GM12878 (cell line): ENCODE measurements around the gene NPLOC4. TPM values are rescaled to one million over a fixed set of nuclear protein-coding genes. Genes with fewer than 3 reads are reported as not detected.
A peak's percentile ranks its signal among the peaks of the same experiment; 100 is the strongest.

Experiments used
- ASH2L ChIP-seq: fragments of 300-600, 200-600 bp; sonication (generic); IDR thresholded peaks from 2 replicates; pipeline ENCODE4 v1.6.1; 2017; ENCODE audit warnings: low read depth, mild to moderate bottlenecking, borderline replicate concordance
- BACH1 ChIP-seq: fragments of 450-650 bp; IDR thresholded peaks from 2 replicates; pipeline ENCODE4 v1.6.1; 2017; ENCODE audit warnings: mild to moderate bottlenecking, borderline replicate concordance
- BRCA1 ChIP-seq: IDR thresholded peaks from 2 replicates; pipeline ENCODE4 v1.6.1; 2011; ENCODE audit warnings: low read depth, low read length, improper control_type of control experiment
- CEBPB ChIP-seq, 2 experiments: fragments of 150-350 bp in 1 of 2; IDR thresholded peaks; 2 replicates each; pipeline ENCODE4 v1.6.1; 2012 to 2014; ENCODE audit warnings: low read depth in 2 of 2, low read length in 2 of 2, borderline replicate concordance in 1 of 2, inconsistent platforms in 1 of 2
- CREM ChIP-seq: IDR thresholded peaks from 2 replicates; pipeline ENCODE4 v1.6.1; 2014; ENCODE audit warnings: antibody characterized with exemption, low read depth
- FOXK2 ChIP-seq: fragments of 450-650 bp; IDR thresholded peaks from 2 replicates; pipeline ENCODE4 v1.6.1; 2017; ENCODE audit warnings: mild to moderate bottlenecking, moderate library complexity
- IKZF2 ChIP-seq, 2 experiments: fragments of 450-650 bp; IDR thresholded peaks; 2 replicates each; pipeline ENCODE4 v1.6.1; 2017; ENCODE audit warnings: mild to moderate bottlenecking in 2 of 2, moderate library complexity in 2 of 2
- KAT2A ChIP-seq: conservative IDR thresholded peaks from 2 replicates; pipeline ENCODE4 v1.6.1; 2011; ENCODE audit warnings: low read depth, low read length; ENCODE audit not compliant: control insufficient read depth
- KDM1A ChIP-seq: fragments of 200-600 bp; sonication (generic); IDR thresholded peaks from 2 replicates; pipeline ENCODE4 v1.6.1; 2016; ENCODE audit warnings: borderline replicate concordance
- MYC ChIP-seq: IDR thresholded peaks from 2 replicates; pipeline ENCODE4 v1.6.1; 2011; ENCODE audit warnings: mild to moderate bottlenecking, low read length, moderate library complexity, inconsistent platforms; ENCODE audit not compliant: insufficient read depth, insufficient replicate concordance, insufficient read length, severe bottlenecking
- NFIC ChIP-seq: IDR thresholded peaks from 2 replicates; pipeline ENCODE4 v1.6.1; 2012; ENCODE audit warnings: low read depth, mild to moderate bottlenecking, inconsistent platforms, low read length, moderate library complexity
- POLR2AphosphoS5 ChIP-seq: IDR thresholded peaks from 2 replicates; pipeline ENCODE4 v1.6.1; 2011; ENCODE audit warnings: mild to moderate bottlenecking, low read length, inconsistent platforms
- RAD21 ChIP-seq: IDR thresholded peaks from 2 replicates; pipeline ENCODE4 v1.6.1; 2011; ENCODE audit warnings: mild to moderate bottlenecking, low read depth, low read length, moderate library complexity; ENCODE audit not compliant: insufficient read depth
- SRF ChIP-seq, 2 experiments: IDR thresholded peaks; 2 replicates each; pipeline ENCODE4 v1.6.1; 2011; ENCODE audit warnings: low read depth in 2 of 2, low read length in 2 of 2, mild to moderate bottlenecking in 1 of 2, moderate library complexity in 1 of 2
- TCF12 ChIP-seq: IDR thresholded peaks from 2 replicates; pipeline ENCODE4 v1.6.1; 2011; ENCODE audit warnings: low read depth, mild to moderate bottlenecking, low read length
- TCF3 ChIP-seq: IDR thresholded peaks from 2 replicates; pipeline ENCODE4 v1.6.1; 2012; ENCODE audit warnings: low read depth, mild to moderate bottlenecking, low read length, borderline replicate concordance; ENCODE audit not compliant: insufficient read depth
- WRNIP1 ChIP-seq: IDR thresholded peaks from 2 replicates; pipeline ENCODE4 v1.6.1; 2011; ENCODE audit warnings: low read depth, low read length, improper control_type of control experiment, borderline replicate concordance
- polyA plus RNA-seq, 11 experiments: library from polyadenylated mRNA; depleted of rRNA in 4 of 11; unstranded in 6 of 11; stranded (reverse) in 5 of 11; fragments of >200 nt; fragmentation: Nextera tagmentation in 4 of 11; fragmentation: Illumina TruSeq in 1 of 11; extraction: Ambion mirVana in 4 of 11; extraction: Trizol in 1 of 11; gene quantifications; 1 replicate in 1 of 11; 2 replicates in 10 of 11; pipeline versions ENCODE4 v1.2.1 to v1.2.3, GENCODE V29; 2011 to 2016; ENCODE audit warnings: inconsistent platforms in 2 of 11, missing spikeins in 2 of 11, low read depth in 1 of 11
- total RNA-seq, 4 experiments: library from RNA; depleted of rRNA in 3 of 4; stranded (reverse); fragments of >200 nt in 3 of 4; fragmentation: Illumina TruSeq in 1 of 4; extraction: Trizol in 1 of 4; gene quantifications; 2 replicates each; pipeline versions ENCODE4 v1.2.1 to v1.2.3, GENCODE V29; 2013 to 2021
- TF ChIP-seq, protein P1 (sequence below): IDR thresholded peaks from 2 replicates; pipeline ENCODE4 v1.6.1; 2011; ENCODE audit warnings: borderline replicate concordance, low read depth, mild to moderate bottlenecking, moderate library complexity, low read length; ENCODE audit not compliant: insufficient read depth, poor library complexity, severe bottlenecking
- TF ChIP-seq, protein P2 (sequence below): fragments of 450-650 bp; IDR thresholded peaks from 2 replicates; pipeline ENCODE4 v1.6.1; 2018; ENCODE audit warnings: mild to moderate bottlenecking, low read depth, moderate library complexity; ENCODE audit not compliant: partially characterized antibody
- TF ChIP-seq, protein P3 (sequence below): fragments of 450-650 bp; IDR thresholded peaks from 2 replicates; pipeline ENCODE4 v1.6.1; 2017; ENCODE audit warnings: mild to moderate bottlenecking, low read depth, inconsistent platforms; ENCODE audit not compliant: poor library complexity, severe bottlenecking
- TF ChIP-seq, protein P4 (sequence below): IDR thresholded peaks from 2 replicates; pipeline ENCODE4 v1.6.1; 2011; ENCODE audit warnings: mild to moderate bottlenecking, low read depth, low read length, moderate library complexity; ENCODE audit not compliant: insufficient replicate concordance

The NPLOC4 gene
- total and polyA plus RNA-seq, 10 of the 15 experiments (the other 5 are each of a cell fraction or from before 2014, with no cell fraction given): 1.5 to 83.7 (median 45.8) TPM

DNA sequence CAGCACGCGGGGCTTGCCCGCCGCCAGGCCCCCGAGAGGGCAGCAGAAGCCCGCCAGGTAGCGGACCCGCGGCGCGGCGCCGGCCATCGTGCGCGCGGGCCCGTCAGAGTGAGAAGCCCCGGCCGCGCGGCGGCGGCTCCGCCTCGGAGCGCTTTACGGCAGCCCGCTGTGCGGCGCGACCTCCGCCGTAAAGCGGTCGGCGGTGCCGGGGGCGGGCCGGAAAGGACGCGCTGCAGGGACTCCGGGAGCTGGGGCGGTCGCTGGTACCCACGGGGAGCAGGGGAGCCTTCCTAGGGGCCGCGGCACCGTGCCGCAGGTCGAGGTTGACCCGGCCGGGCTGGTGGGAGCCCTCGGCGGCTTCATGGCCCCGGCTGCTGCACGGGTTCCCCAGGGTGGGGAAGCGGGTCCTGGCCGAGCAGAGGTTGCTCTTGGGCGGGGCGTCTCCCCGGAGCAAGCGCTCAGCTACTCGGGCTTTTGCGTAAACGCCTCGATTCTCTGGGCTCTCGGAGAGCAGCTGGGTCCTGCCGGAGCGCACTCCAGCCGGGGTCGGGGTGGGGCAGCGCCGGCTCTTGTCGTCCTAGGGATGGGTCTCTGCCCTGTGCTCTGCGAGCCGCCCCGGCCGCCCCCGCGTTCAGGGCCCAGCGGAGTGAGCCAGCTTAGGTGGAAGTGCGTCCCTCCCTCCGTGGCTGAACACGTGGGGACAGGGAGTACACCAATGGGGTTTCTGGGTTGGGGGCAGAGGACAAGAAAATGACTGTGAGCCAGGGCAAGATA, 84.5 kb downstream of the NPLOC4 start, which contains the start of gene FAAP100 (continued):
- TF ChIP-seq, protein P1, sequence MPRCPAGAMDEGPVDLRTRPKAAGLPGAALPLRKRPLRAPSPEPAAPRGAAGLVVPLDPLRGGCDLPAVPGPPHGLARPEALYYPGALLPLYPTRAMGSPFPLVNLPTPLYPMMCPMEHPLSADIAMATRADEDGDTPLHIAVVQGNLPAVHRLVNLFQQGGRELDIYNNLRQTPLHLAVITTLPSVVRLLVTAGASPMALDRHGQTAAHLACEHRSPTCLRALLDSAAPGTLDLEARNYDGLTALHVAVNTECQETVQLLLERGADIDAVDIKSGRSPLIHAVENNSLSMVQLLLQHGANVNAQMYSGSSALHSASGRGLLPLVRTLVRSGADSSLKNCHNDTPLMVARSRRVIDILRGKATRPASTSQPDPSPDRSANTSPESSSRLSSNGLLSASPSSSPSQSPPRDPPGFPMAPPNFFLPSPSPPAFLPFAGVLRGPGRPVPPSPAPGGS: no peak
- TF ChIP-seq MYC: peak; percentile 27
- TF ChIP-seq KAT2A: no peak
- no peak for TF ChIP-seq RAD21
- TF ChIP-seq TCF12: no peak
- TF ChIP-seq WRNIP1: no peak
- TF ChIP-seq, protein P2, sequence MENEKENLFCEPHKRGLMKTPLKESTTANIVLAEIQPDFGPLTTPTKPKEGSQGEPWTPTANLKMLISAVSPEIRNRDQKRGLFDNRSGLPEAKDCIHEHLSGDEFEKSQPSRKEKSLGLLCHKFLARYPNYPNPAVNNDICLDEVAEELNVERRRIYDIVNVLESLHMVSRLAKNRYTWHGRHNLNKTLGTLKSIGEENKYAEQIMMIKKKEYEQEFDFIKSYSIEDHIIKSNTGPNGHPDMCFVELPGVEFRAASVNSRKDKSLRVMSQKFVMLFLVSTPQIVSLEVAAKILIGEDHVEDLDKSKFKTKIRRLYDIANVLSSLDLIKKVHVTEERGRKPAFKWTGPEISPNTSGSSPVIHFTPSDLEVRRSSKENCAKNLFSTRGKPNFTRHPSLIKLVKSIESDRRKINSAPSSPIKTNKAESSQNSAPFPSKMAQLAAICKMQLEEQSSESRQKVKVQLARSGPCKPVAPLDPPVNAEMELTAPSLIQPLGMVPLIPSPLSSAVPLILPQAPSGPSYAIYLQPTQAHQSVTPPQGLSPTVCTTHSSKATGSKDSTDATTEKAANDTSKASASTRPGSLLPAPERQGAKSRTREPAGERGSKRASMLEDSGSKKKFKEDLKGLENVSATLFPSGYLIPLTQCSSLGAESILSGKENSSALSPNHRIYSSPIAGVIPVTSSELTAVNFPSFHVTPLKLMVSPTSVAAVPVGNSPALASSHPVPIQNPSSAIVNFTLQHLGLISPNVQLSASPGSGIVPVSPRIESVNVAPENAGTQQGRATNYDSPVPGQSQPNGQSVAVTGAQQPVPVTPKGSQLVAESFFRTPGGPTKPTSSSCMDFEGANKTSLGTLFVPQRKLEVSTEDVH: no peak
- TF ChIP-seq FOXK2: no peak
- TF ChIP-seq IKZF2 (IDR thresholded peaks at IDR 0.05): no peak
- no peak for TF ChIP-seq CEBPB (IDR thresholded peaks at IDR 0.05; ENCODE audit: borderline replicate concordance in 1 of 2, low read depth in 2 of 2, low read length in 2 of 2)
- no peak for TF ChIP-seq BRCA1
- TF ChIP-seq KDM1A: no peak
- TF ChIP-seq CREM: no peak
- TF ChIP-seq, protein P3, sequence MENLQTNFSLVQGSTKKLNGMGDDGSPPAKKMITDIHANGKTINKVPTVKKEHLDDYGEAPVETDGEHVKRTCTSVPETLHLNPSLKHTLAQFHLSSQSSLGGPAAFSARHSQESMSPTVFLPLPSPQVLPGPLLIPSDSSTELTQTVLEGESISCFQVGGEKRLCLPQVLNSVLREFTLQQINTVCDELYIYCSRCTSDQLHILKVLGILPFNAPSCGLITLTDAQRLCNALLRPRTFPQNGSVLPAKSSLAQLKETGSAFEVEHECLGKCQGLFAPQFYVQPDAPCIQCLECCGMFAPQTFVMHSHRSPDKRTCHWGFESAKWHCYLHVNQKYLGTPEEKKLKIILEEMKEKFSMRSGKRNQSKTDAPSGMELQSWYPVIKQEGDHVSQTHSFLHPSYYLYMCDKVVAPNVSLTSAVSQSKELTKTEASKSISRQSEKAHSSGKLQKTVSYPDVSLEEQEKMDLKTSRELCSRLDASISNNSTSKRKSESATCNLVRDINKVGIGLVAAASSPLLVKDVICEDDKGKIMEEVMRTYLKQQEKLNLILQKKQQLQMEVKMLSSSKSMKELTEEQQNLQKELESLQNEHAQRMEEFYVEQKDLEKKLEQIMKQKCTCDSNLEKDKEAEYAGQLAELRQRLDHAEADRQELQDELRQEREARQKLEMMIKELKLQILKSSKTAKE: no peak
- no peak for TF ChIP-seq NFIC
- TF ChIP-seq BACH1: peak; percentile 81; the same call in 1 of the 2 replicates
- no peak for TF ChIP-seq SRF (IDR thresholded peaks at IDR 0.05; ENCODE audit: low read depth in 2 of 2, low read length in 2 of 2)
- peak; percentile 69; the same call in 1 of the 2 replicates for TF ChIP-seq POLR2AphosphoS5
- 0 out of 2 replicates have a peak, but pooled peaks have one; percentile 26 for TF ChIP-seq ASH2L
- TF ChIP-seq, protein P4, sequence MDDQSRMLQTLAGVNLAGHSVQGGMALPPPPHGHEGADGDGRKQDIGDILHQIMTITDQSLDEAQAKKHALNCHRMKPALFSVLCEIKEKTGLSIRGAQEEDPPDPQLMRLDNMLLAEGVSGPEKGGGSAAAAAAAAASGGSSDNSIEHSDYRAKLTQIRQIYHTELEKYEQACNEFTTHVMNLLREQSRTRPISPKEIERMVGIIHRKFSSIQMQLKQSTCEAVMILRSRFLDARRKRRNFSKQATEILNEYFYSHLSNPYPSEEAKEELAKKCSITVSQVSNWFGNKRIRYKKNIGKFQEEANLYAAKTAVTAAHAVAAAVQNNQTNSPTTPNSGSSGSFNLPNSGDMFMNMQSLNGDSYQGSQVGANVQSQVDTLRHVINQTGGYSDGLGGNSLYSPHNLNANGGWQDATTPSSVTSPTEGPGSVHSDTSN: no peak
- no peak for TF ChIP-seq TCF3
